ENCODE data around the gene PAGR1. TPM values are rescaled to one million over a fixed set of nuclear protein-coding genes. Genes with fewer than 3 reads are reported as not detected.
"Not testable (repeated sequence)": the region's sequence is repeated elsewhere in the genome, so short reads cannot be mapped to it uniquely, and the experiment has no call there.

Gene PAGR1
- total RNA-seq, 1 donor from 2014 or later = 11.1 TPM

GRCh38 chr16:29791845-29792807, 23.8 kb upstream of the PAGR1 start:
- DNase-seq (ENCODE audit: low spot score) = no peak

- not testable (repeated sequence) for DNase-seq (ENCODE audit: low spot score)
Observed at GRCh38 chr16:29793153-29793552, 22.8 kb upstream of the PAGR1 start.

- no peak for DNase-seq (ENCODE audit: low spot score)
Observed at GRCh38 chr16:29794231-29794710, 21.7 kb upstream of the PAGR1 start.

GRCh38 chr16:29802416-29802935, 13.5 kb upstream of the PAGR1 start:
- DNase-seq (ENCODE audit: low spot score) = no peak

GRCh38 chr16:29804020-29804419, 11.9 kb upstream of the PAGR1 start:
- no peak for DNase-seq (ENCODE audit: low spot score)

GRCh38 chr16:29804455-29805231, 11.3 kb upstream of the PAGR1 start:
- no peak for DNase-seq (ENCODE audit: low spot score)

GRCh38 chr16:29805232-29806098, 10.5 kb upstream of the PAGR1 start:
- DNase-seq (ENCODE audit: low spot score) = peak; percentile 99

- no peak for DNase-seq (ENCODE audit: low spot score)
Observed at GRCh38 chr16:29806099-29806579, 9.8 kb upstream of the PAGR1 start, which contains the start of gene MAZ. MAZ (plus strand) TSS chr16:29806529; CDS start chr16:29806702, 173 bp downstream.

- DNase-seq (ENCODE audit: low spot score) = no peak
Observed at GRCh38 chr16:29806641-29807425, 9.1 kb upstream of the PAGR1 start.

- peak; percentile 94 for DNase-seq (ENCODE audit: low spot score)
Observed at GRCh38 chr16:29807426-29808218, 8.3 kb upstream of the PAGR1 start.

- no peak for DNase-seq (ENCODE audit: low spot score)
Observed at GRCh38 chr16:29808219-29808900, 7.6 kb upstream of the PAGR1 start.

- DNase-seq (ENCODE audit: low spot score) = no peak
Observed at GRCh38 chr16:29809031-29809747, 6.8 kb upstream of the PAGR1 start.

- DNase-seq (ENCODE audit: low spot score) = no peak
Observed at GRCh38 chr16:29809850-29810698, 5.9 kb upstream of the PAGR1 start.

GRCh38 chr16:29810699-29811169, 5.2 kb upstream of the PAGR1 start:
- DNase-seq (ENCODE audit: low spot score) = no peak

- DNase-seq (ENCODE audit: low spot score) = peak; percentile 97
Observed at GRCh38 chr16:29811170-29811895, 4.6 kb upstream of the PAGR1 start.

Data from mesenteric fat pad (tissue), 1 donor.